ENCODE measurements around the gene NWD2. TPM values are rescaled to one million over a fixed set of nuclear protein-coding genes. Genes with fewer than 3 reads are reported as not detected.

The NWD2 gene
- polyA plus RNA-seq, 3 donors = not detected

DNA sequence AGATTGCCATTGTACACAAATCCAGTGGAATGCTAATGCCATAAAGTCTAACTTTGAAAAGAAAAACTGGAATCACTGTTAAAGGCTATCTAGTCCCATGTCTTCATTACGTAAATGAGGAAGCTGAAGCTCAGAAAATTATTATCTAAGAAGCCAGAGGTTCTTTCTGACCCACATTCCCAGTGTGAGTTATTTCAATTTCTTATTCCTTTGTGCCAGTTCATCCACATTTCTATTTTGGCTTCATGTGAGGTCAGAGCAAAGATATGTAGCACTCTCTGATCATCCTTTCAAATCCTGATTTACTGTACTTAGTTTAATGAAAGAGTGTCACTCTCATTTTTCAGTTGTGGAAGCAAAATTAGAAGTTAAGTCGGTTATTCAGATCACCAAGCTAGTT is 24.6 kb upstream of the NWD2 start:
- Mint-ChIP-seq H3K27ac (no peak overlapping the region), H3K36me3 (no peaks in the 10 kb centered on the region), H3K4me1 (peaks cover 2% of the 10 kb centered on the region), H3K27me3 (ENCODE audit: low read depth in 3 of 3) (peaks cover 0 to 6% (median 0%) of the 10 kb centered on the region in 3 donors), H3K4me3 (no peak overlapping the region), H3K9me3 (peaks cover 0 to 5% (median 0%) of the 10 kb centered on the region in 7 donors)
- TF ChIP-seq, protein P1, sequence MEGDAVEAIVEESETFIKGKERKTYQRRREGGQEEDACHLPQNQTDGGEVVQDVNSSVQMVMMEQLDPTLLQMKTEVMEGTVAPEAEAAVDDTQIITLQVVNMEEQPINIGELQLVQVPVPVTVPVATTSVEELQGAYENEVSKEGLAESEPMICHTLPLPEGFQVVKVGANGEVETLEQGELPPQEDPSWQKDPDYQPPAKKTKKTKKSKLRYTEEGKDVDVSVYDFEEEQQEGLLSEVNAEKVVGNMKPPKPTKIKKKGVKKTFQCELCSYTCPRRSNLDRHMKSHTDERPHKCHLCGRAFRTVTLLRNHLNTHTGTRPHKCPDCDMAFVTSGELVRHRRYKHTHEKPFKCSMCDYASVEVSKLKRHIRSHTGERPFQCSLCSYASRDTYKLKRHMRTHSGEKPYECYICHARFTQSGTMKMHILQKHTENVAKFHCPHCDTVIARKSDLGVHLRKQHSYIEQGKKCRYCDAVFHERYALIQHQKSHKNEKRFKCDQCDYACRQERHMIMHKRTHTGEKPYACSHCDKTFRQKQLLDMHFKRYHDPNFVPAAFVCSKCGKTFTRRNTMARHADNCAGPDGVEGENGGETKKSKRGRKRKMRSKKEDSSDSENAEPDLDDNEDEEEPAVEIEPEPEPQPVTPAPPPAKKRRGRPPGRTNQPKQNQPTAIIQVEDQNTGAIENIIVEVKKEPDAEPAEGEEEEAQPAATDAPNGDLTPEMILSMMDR (IDR thresholded peaks at IDR 0.05) = no peak
- H3K4me3 ChIP-seq (replicated peaks in 1 of 3; ENCODE audit: low read depth in 2 of 3, low read length in 3 of 3) = no peak overlapping the region
- no CpG with 5 or more reads among the region's 2 CpGs for WGBS (ENCODE audit: insufficient coverage)
- intact Hi-C loops (cut with micrococcal nuclease) = no loop called here
- no peak overlapping the region for H3K27ac ChIP-seq (ENCODE audit: low read depth in 1 of 2, low read length in 2 of 2)
- no peak overlapping the region for H3K9ac ChIP-seq (ENCODE audit: insufficient read depth, low read length, poor library complexity, severe bottlenecking)
- H3K79me2 ChIP-seq (ENCODE audit: insufficient read depth, low read length) = no peaks in the 10 kb centered on the region
- no peaks in the 10 kb centered on the region for H4K20me1 ChIP-seq (ENCODE audit: insufficient read depth, low read length)
- no peaks in the 10 kb centered on the region for H3K27me3 ChIP-seq (ENCODE audit: control insufficient read depth in 2 of 2, insufficient read depth in 2 of 2, low read length in 2 of 2)
- H2AFZ ChIP-seq (ENCODE audit: insufficient read depth, low read depth, low read length, poor library complexity, severe bottlenecking) = no peak overlapping the region
- H3K4me2 ChIP-seq (replicated peaks; ENCODE audit: extremely low read depth, low read length, poor library complexity, severe bottlenecking) = no peak overlapping the region
- no peaks in the 10 kb centered on the region for H3K4me1 ChIP-seq (ENCODE audit: control insufficient read depth in 1 of 2, insufficient read depth in 2 of 2, low read length in 2 of 2)
- H3K36me3 ChIP-seq (replicated peaks in 1 of 2; ENCODE audit: control insufficient read depth in 1 of 2, insufficient read depth in 2 of 2, low read length in 2 of 2) = no peaks in the 10 kb centered on the region
- DNase-seq = no peak
- no peaks in the 10 kb centered on the region for H3K9me3 ChIP-seq (replicated peaks in 1 of 2; ENCODE audit: control insufficient read depth in 1 of 2, insufficient read depth in 1 of 2, low read length in 2 of 2)

DNA sequence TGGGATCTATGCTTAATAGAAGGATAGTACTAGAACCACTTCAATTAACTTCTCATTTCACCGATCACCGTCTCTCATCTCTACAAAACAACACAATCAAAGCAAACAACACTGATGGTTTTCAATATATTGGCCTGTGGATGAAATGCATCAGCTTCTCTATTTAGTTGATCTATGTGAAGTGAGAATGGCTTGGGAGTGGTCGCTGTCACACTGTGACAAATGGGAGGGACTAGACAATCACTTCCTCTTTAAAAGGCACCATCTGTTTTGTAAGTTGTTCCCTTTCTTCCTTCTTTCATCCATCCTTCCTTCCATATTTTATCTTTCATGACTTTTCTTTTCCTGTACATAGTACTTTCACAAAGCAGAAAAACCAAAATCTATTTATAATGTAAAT is 23.9 kb upstream of the NWD2 start:
- no peaks in the 10 kb centered on the region for H4K20me1 ChIP-seq (ENCODE audit: insufficient read depth, low read length)
- no peak overlapping the region for H3K4me3 ChIP-seq (replicated peaks in 1 of 3; ENCODE audit: low read depth in 2 of 3, low read length in 3 of 3)
- H3K27ac ChIP-seq (ENCODE audit: low read depth in 1 of 2, low read length in 2 of 2) = no peak overlapping the region
- H3K4me1 Mint-ChIP-seq = peaks cover 2% of the 10 kb centered on the region
- no peaks in the 10 kb centered on the region for H3K9me3 ChIP-seq (replicated peaks in 1 of 2; ENCODE audit: control insufficient read depth in 1 of 2, insufficient read depth in 1 of 2, low read length in 2 of 2)
- no peak overlapping the region for H3K27ac Mint-ChIP-seq
- WGBS (ENCODE audit: insufficient coverage) = no CpG with 5 or more reads among the region's 3 CpGs
- H3K4me3 Mint-ChIP-seq = no peak overlapping the region
- no peak overlapping the region for H2AFZ ChIP-seq (ENCODE audit: insufficient read depth, low read depth, low read length, poor library complexity, severe bottlenecking)
- H3K9me3 Mint-ChIP-seq = peaks cover 0 to 5% (median 0%) of the 10 kb centered on the region in 7 donors
- H3K4me2 ChIP-seq (replicated peaks; ENCODE audit: extremely low read depth, low read length, poor library complexity, severe bottlenecking) = no peak overlapping the region
- H3K36me3 Mint-ChIP-seq = no peaks in the 10 kb centered on the region
- TF ChIP-seq, protein P1 (IDR thresholded peaks at IDR 0.05) = no peak
- no peaks in the 10 kb centered on the region for H3K27me3 ChIP-seq (ENCODE audit: control insufficient read depth in 2 of 2, insufficient read depth in 2 of 2, low read length in 2 of 2)
- H3K79me2 ChIP-seq (ENCODE audit: insufficient read depth, low read length) = no peaks in the 10 kb centered on the region
- no peak overlapping the region for H3K9ac ChIP-seq (ENCODE audit: insufficient read depth, low read length, poor library complexity, severe bottlenecking)
- intact Hi-C loops (cut with micrococcal nuclease) = no loop called here
- DNase-seq = no peak
- no peaks in the 10 kb centered on the region for H3K4me1 ChIP-seq (ENCODE audit: control insufficient read depth in 1 of 2, insufficient read depth in 2 of 2, low read length in 2 of 2)
- H3K27me3 Mint-ChIP-seq (ENCODE audit: low read depth in 3 of 3) = peaks cover 0 to 6% (median 0%) of the 10 kb centered on the region in 3 donors
- no peaks in the 10 kb centered on the region for H3K36me3 ChIP-seq (replicated peaks in 1 of 2; ENCODE audit: control insufficient read depth in 1 of 2, insufficient read depth in 2 of 2, low read length in 2 of 2)
